ENCODE results near the gene BABAM2.

GRCh38 chr2:28342081-28342967, 451.8 kb downstream of the BABAM2 start:
- TF ChIP-seq CTCF (conservative IDR thresholded peaks at IDR 0.05; ENCODE audit: low read length), result no peak
- no peak for TF ChIP-seq EZH2phosphoT487 (IDR thresholded peaks at IDR 0.05; ENCODE audit: borderline replicate concordance, low read depth, low read length)
